ENCODE results near the gene MCCC1. TPM values are rescaled to one million over a fixed set of nuclear protein-coding genes. Genes with fewer than 3 reads are reported as not detected.

The MCCC1 gene
- total RNA-seq, 1 donor from 2014 or later, result 31.6 TPM

DNA sequence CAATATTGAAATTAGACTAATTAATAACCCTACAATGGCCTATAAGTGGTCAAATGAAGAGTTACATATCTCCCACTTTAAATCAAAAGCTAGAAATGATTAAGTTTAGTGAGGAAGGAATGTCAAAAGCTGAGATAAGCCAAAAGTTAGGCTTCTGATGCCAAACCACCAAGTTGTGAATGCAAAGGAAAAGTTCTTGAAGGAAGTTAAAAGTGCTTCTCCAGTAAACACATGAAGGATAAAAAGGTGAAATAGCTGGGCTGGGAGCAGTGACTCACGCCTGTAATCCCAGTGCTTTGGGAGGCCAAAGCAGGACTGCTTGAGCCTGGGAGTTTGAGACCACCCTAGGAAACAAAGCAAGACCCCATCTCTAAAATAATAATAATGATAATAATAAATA, 72.0 kb downstream of the MCCC1 start:
- Mint-ChIP-seq H3K36me3 (ENCODE audit: low read depth) (peaks cover 56% of the 10 kb centered on the region), H3K9me3 (peaks cover 4% of the 10 kb centered on the region)
- TF ChIP-seq, protein P1, sequence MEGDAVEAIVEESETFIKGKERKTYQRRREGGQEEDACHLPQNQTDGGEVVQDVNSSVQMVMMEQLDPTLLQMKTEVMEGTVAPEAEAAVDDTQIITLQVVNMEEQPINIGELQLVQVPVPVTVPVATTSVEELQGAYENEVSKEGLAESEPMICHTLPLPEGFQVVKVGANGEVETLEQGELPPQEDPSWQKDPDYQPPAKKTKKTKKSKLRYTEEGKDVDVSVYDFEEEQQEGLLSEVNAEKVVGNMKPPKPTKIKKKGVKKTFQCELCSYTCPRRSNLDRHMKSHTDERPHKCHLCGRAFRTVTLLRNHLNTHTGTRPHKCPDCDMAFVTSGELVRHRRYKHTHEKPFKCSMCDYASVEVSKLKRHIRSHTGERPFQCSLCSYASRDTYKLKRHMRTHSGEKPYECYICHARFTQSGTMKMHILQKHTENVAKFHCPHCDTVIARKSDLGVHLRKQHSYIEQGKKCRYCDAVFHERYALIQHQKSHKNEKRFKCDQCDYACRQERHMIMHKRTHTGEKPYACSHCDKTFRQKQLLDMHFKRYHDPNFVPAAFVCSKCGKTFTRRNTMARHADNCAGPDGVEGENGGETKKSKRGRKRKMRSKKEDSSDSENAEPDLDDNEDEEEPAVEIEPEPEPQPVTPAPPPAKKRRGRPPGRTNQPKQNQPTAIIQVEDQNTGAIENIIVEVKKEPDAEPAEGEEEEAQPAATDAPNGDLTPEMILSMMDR (IDR thresholded peaks at IDR 0.05), result no peak

DNA sequence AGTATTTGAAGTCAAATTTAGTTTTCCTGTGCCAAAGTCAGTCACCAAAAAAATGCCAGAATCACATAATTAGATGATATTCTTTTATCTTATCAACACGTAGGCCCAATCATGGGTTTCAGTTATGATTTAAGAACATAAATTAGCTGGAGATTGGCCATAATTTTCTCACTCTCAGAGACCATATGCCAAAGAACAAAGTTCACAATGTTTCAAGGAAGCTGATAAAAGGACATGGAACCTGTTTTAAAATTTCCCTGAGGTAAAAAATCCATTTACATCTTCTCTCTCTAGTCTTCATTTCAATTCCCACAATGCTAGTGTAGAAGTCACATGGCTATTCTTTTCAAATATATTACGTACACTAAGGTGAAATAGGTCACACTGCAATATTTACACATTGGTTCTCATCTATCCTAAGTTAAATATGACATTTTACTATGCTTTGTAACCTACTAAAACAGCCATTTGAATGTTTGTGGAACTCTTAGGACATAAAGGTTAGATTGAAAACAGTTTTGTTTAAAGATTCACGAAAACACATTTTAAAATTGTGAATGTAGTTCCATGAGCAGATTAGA, 76.3 kb downstream of the MCCC1 start:
- Mint-ChIP-seq H3K27ac (no peak overlapping the region), H3K4me1 (no peaks in the 10 kb centered on the region), H3K4me3 (no peak overlapping the region), H3K27me3 (no peaks in the 10 kb centered on the region), H3K9me3 (no peaks in the 10 kb centered on the region), H3K36me3 (ENCODE audit: low read depth) (peaks cover 59% of the 10 kb centered on the region)
- DNase-seq (no peak), ATAC-seq (ENCODE audit: low read depth) (no peak)
- POLR2A ChIA-PET, result no interaction called here
- TF ChIP-seq, protein P1 (IDR thresholded peaks at IDR 0.05), result no peak
- intact Hi-C loops (cut with micrococcal nuclease), result no loop called here
- CTCF ChIA-PET, result no interaction called here

More for the DNA sequence above, 72.0 kb downstream of the MCCC1 start:
- intact Hi-C loops (cut with micrococcal nuclease), result no loop called here
- no peak overlapping the region for H3K4me3 Mint-ChIP-seq
- no peak for DNase-seq
- ATAC-seq (ENCODE audit: low read depth), result no peak
- H3K4me1 Mint-ChIP-seq, result no peaks in the 10 kb centered on the region
- no peak overlapping the region for H3K27ac Mint-ChIP-seq
- no peaks in the 10 kb centered on the region for H3K27me3 Mint-ChIP-seq
- CTCF ChIA-PET, result no interaction called here
- POLR2A ChIA-PET, result no interaction called here

DNA sequence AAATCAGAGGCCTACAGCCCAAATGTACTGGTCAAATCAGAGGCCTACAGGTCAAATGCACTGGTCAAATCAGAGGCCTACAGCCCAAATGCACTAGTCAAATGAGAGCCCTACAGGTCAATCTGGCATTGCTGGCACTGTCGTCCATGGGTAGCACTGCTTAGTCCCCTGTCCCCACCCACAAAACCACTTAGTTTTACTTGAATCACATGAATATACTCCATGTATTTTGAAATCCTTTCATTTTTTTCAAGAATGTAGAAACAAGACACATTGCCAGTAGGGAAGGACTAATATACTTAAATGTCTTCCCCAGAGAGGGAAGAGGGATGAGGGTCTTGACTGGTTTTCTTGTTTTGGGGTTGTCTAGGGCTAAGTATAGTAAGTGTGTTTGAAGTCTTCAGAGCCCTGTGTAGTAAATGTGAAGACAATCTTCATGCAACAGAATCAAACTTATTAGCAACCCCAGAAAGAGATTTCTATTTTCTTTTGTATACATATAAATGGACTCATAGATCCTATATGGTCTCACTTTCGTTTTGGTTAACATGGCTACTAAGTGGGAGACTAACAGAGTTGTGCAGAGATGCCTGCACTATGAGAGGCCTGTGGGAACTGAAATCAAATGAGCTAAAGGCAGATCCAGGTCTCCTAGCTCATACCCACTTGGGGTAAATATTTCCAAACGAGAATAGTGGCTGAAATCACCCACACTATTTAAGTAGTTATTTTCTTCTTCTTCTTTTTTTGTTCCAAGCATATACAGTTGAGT, 80.7 kb downstream of the MCCC1 start:
- intact Hi-C loops (cut with micrococcal nuclease), result no loop called here
- Mint-ChIP-seq H3K9me3 (no peaks in the 10 kb centered on the region), H3K36me3 (ENCODE audit: low read depth) (peaks cover 69% of the 10 kb centered on the region), H3K4me1 (no peaks in the 10 kb centered on the region), H3K27ac (no peak overlapping the region), H3K27me3 (no peaks in the 10 kb centered on the region), H3K4me3 (no peak overlapping the region)
- ChIA-PET POLR2A (no interaction called here), CTCF (no interaction called here)
- DNase-seq (no peak), ATAC-seq (ENCODE audit: low read depth) (no peak)
- TF ChIP-seq, protein P1 (IDR thresholded peaks at IDR 0.05), result no peak

DNA sequence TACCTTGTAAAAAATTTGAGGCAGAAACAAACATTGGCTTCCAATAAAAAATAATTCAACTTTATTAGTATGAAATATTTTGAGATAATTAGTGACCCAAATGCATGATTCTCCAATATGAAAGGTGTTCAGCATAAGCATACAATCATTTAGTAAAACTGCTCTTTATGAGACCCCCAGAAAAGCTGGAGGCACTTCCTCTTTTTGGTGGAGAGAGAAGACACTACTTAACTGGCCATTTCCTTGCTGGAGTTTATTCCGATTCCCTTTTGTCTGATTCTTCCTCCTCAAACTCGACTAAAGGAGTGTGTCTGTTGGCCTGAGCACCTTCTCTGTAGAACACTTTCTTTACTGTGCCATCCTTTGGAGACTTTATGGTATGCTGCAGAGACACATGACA, 84.1 kb downstream of the MCCC1 start:
- Mint-ChIP-seq H3K27ac (no peak overlapping the region), H3K4me1 (no peaks in the 10 kb centered on the region), H3K36me3 (ENCODE audit: low read depth) (peaks cover 51% of the 10 kb centered on the region), H3K27me3 (no peaks in the 10 kb centered on the region), H3K4me3 (no peak overlapping the region), H3K9me3 (no peaks in the 10 kb centered on the region)
- no peak for DNase-seq
- ChIA-PET POLR2A (no interaction called here), CTCF (no interaction called here)
- TF ChIP-seq, protein P1 (IDR thresholded peaks at IDR 0.05), result no peak
- intact Hi-C loops (cut with micrococcal nuclease), result no loop called here
- no peak for ATAC-seq (ENCODE audit: low read depth)

DNA sequence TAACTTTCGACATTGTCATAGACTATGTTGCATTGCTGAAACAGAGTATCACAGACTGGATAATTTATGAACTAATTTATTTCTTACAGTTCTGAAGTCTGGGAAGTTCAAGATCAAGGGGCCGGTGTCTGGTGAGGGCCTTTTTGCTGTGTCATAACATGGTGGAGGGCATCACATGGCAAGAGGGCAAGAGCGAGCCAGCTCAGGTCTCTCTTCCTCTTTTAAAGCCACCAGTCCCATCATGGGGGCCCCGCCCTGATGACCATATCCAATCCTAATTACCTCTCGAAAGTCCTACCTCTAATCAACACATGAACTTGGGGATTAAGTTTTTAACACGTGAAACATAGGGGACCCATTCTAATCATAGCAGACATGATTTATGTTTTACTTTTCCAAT, 85.4 kb downstream of the MCCC1 start:
- H3K27ac Mint-ChIP-seq, result no peak overlapping the region
- H3K27me3 Mint-ChIP-seq, result no peaks in the 10 kb centered on the region
- H3K4me1 Mint-ChIP-seq, result no peaks in the 10 kb centered on the region
- TF ChIP-seq, protein P1 (IDR thresholded peaks at IDR 0.05), result no peak
- H3K4me3 Mint-ChIP-seq, result no peak overlapping the region
- H3K9me3 Mint-ChIP-seq, result no peaks in the 10 kb centered on the region
- POLR2A ChIA-PET, result interaction anchor here (0.8 kb wide), 1 partner anchor 20 kb away, joined by 12 read pairs; no protein-coding TSS in a partner anchor
- CTCF ChIA-PET, result no interaction called here
- intact Hi-C loops (cut with micrococcal nuclease), result no loop called here
- H3K36me3 Mint-ChIP-seq (ENCODE audit: low read depth), result peaks cover 38% of the 10 kb centered on the region
- ATAC-seq (ENCODE audit: low read depth), result no peak
- DNase-seq, result no peak

Measured in activated B cell treated with CpG ODN at 0.5 μM for 24 hours (primary cell).